ENCODE data around the gene ZNF606.

ZNF606 gene

GRCh38 chr19:58000677-58001076 is 1.9 kb downstream of the ZNF606 start:
- Histone ChIP-seq H3K4me3 (replicated peaks; ENCODE audit: insufficient read depth, low read length) (no peak overlapping the region), H3K27ac (replicated peaks) (no peak overlapping the region), H3K27me3 (ENCODE audit: insufficient read depth, poor library complexity, severe bottlenecking) (no peaks in the 10 kb centered on the region)
- no peak for DNase-seq (ENCODE audit: low read depth in 1 of 2, low spot score in 1 of 2)
- TF ChIP-seq GABPA (IDR thresholded peaks at IDR 0.05; ENCODE audit: low read depth) (no peak), POLR2AphosphoS5 (IDR thresholded peaks at IDR 0.05; ENCODE audit: low read depth) (no peak), REST (IDR thresholded peaks at IDR 0.05; ENCODE audit: insufficient replicate concordance, low read depth) (no peak)

DNA sequence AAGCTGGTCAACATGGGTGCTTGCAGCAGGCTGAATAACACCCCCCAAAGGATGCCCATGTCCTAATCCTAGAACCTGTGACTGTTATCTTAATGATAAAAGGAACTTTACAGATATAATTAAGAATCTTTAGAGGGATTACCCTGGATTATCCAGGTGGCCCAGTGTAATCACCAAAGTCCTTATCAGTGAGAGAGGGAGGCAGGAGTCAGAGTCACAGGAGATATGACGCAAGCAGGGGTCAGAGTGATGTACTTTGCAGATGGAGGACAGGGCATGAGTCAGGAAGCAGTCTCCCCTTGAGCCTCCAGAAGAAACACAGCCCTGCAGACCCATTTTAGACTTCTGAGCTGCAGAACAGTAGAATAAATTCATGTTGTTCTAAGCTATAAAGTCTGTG is 9.8 kb downstream of the ZNF606 start:
- Histone ChIP-seq H3K27ac (replicated peaks) (no peak overlapping the region), H3K27me3 (ENCODE audit: insufficient read depth, poor library complexity, severe bottlenecking) (no peaks in the 10 kb centered on the region), H3K4me3 (replicated peaks; ENCODE audit: insufficient read depth, low read length) (no peak overlapping the region)
- TF ChIP-seq CTCF (IDR thresholded peaks at IDR 0.05; ENCODE audit: insufficient read depth, low read length): no peak
- no peak for TF ChIP-seq REST (IDR thresholded peaks at IDR 0.05; ENCODE audit: insufficient replicate concordance, low read depth)
- TF ChIP-seq GABPA (IDR thresholded peaks at IDR 0.05; ENCODE audit: low read depth): no peak
- TF ChIP-seq SPI1 (IDR thresholded peaks at IDR 0.05; ENCODE audit: borderline replicate concordance, low read depth): no peak
- no peak for TF ChIP-seq POLR2AphosphoS5 (IDR thresholded peaks at IDR 0.05; ENCODE audit: low read depth)
- DNase-seq (ENCODE audit: low read depth in 1 of 2, low spot score in 1 of 2): no peak

DNA sequence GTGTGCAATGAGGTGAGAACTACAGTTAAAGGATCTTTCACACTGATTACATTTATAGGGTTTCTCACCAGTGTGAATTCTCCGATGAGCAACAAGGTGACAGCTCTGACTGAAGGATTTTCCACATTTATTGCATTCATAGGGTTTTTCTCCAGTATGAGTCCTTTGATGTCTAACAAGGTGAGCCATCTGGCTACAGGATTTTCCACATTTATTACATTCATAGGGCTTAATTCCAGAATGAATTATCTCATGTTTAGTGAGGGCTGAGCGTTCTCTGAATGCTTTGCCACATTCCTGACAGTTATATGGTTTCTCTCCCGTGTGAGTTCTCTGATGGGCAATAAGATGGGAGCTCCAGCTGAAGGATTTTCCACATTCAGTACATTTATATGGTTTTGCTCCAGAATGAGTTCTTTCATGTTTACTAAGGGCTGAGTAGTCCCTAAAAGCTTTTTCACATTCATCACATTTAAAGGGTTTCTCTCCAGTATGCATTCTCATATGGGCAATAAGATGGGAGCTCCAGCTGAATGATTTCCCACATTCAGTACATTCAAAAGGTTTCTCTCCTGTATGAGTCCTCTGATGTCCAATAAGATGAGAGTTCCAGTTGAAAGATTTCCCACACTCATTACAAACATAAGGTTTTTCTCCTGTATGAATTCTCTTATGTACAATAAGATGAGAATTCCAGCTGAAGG is 23.9 kb downstream of the ZNF606 start:
- TF ChIP-seq SPI1 (IDR thresholded peaks at IDR 0.05; ENCODE audit: borderline replicate concordance, low read depth) (no peak), POLR2AphosphoS5 (IDR thresholded peaks at IDR 0.05; ENCODE audit: low read depth) (no peak), REST (IDR thresholded peaks at IDR 0.05; ENCODE audit: insufficient replicate concordance, low read depth) (no peak), GABPA (IDR thresholded peaks at IDR 0.05; ENCODE audit: low read depth) (no peak), CTCF (IDR thresholded peaks at IDR 0.05; ENCODE audit: insufficient read depth, low read length) (no peak)
- H3K27me3 ChIP-seq (ENCODE audit: insufficient read depth, poor library complexity, severe bottlenecking): no peaks in the 10 kb centered on the region
- H3K4me3 ChIP-seq (replicated peaks; ENCODE audit: insufficient read depth, low read length): no peak overlapping the region
- H3K27ac ChIP-seq (replicated peaks): no peak overlapping the region
- DNase-seq (ENCODE audit: low read depth in 1 of 2, low spot score in 1 of 2): no peak
